Brain microvascular endothelial cell (primary cell): ENCODE results near the gene CCDC181.

Experiments used
- DNase-seq: peaks from one replicate; pipeline ENCODE4 v3.0.0-alpha.2; 2020
- H3K27ac ChIP-seq: fragments of 250-450 bp; sonication (Bioruptor Pico); 2 replicates; pipeline ENCODE4 v1.5.1; 2020; ENCODE audit warnings: mild to moderate bottlenecking, moderate library complexity
- H3K27me3 ChIP-seq: fragments of 250-450 bp; sonication (Bioruptor Pico); replicated peaks from 2 replicates; pipeline ENCODE4 v1.5.1; 2020; ENCODE audit warnings: mild to moderate bottlenecking
- H3K36me3 ChIP-seq: fragments of 250-450 bp; sonication (Bioruptor Pico); replicated peaks from 2 replicates; pipeline ENCODE4 v1.5.1; 2020; ENCODE audit warnings: mild to moderate bottlenecking
- H3K4me3 ChIP-seq: 2 replicates; pipeline ENCODE4 v1.5.1; 2011; ENCODE audit warnings: low read depth, mild to moderate bottlenecking, control low read depth, low read length, moderate library complexity
- in situ Hi-C: cut with HindIII; loops from 2 replicates; pipeline ENCODE4 v1.10.0; 2017; ENCODE audit warnings: low sequenced_read_pairs, low pct_ligation_motif_present
- TF ChIP-seq, protein P1 (sequence below): IDR thresholded peaks from 2 replicates; pipeline ENCODE4 v1.5.1; 2011; ENCODE audit warnings: low read depth, mild to moderate bottlenecking, moderate library complexity, low read length, control low read depth, inconsistent platforms; ENCODE audit errors: missing control alignments

Gene CCDC181

DNA sequence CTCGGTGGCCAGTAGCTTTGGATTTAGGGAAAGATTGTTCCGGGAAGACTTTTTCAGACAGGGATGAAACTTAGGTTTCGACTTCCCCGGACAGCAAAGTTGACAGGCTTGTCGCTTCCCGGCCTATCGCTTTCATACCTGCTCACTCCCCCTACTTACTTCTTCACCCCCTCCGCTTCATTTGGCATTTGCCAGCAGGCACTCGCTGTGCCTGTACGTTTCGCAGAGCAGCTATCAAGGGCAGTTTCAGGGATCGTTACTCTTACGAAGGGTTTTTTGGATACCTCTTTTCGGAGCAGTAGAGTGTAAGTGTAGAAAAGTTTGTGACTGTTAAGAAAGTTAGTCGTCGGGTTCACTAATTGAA is 58.9 kb downstream of the CCDC181 start:
- Histone ChIP-seq H3K27me3 (no peaks in the 10 kb centered on the region), H3K36me3 (peaks cover 17% of the 10 kb centered on the region), H3K27ac (peak overlapping the region; percentile 96), H3K4me3 (peak overlapping the region; percentile 86)
- TF ChIP-seq, protein P1, sequence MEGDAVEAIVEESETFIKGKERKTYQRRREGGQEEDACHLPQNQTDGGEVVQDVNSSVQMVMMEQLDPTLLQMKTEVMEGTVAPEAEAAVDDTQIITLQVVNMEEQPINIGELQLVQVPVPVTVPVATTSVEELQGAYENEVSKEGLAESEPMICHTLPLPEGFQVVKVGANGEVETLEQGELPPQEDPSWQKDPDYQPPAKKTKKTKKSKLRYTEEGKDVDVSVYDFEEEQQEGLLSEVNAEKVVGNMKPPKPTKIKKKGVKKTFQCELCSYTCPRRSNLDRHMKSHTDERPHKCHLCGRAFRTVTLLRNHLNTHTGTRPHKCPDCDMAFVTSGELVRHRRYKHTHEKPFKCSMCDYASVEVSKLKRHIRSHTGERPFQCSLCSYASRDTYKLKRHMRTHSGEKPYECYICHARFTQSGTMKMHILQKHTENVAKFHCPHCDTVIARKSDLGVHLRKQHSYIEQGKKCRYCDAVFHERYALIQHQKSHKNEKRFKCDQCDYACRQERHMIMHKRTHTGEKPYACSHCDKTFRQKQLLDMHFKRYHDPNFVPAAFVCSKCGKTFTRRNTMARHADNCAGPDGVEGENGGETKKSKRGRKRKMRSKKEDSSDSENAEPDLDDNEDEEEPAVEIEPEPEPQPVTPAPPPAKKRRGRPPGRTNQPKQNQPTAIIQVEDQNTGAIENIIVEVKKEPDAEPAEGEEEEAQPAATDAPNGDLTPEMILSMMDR = no peak
- in situ Hi-C loops = no loop called here
- DNase-seq = peak; percentile 4

DNA sequence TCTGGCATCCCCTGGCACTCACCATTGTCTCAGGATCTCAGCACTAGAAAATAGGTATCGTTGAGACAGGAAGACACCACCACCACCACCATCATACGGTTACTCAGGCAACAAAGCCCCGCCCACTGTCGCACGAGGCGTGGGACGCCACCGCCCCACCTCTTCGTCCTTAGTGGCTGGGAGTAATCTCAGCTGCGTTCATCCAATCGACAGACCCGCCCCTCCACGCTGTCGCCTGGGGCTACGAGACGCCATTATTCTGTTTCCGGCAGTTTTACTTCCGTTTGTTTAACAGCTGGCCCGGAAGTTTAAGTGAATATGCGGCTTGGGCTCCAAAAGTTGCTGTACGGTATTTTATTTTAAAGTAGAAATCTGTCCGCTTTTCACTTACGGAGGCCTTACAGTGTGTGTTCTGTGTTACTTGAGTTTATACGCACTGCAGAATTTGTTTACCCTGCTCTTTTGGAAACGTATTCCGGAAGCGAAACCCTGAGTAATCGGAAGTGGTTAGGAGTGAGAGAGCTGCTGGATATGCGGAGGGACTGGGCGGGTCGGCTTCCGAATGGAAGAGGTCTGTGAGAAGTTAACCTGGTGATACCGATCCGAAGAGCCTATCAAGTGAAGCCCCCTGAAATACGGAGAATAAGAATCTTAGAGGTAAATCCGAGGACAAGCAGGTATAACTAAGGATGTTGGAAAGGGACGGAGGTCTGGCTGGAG is 59.4 kb downstream of the CCDC181 start, which contains the start of the genes BLZF1 and NME7:
BLZF1 (plus strand) TSS at position 510 of the 720 bp plus-strand sequence. CDS start 1,328 bp downstream, outside the sequence.
NME7 (minus strand) TSS at position 112 of the 720 bp plus-strand sequence; CDS start at position 25, 87 bp downstream.
- peak; percentile 98 for DNase-seq
- H3K27ac ChIP-seq = peak within 1 kb of the TSS; percentile 96
- in situ Hi-C loops = no loop called here
- peaks cover 13% of the 10 kb centered on the region for H3K36me3 ChIP-seq
- H3K4me3 ChIP-seq = peak within 1 kb of the TSS; percentile 86
- H3K27me3 ChIP-seq = no peaks in the 10 kb centered on the region
- TF ChIP-seq, protein P1 = no peak

DNA sequence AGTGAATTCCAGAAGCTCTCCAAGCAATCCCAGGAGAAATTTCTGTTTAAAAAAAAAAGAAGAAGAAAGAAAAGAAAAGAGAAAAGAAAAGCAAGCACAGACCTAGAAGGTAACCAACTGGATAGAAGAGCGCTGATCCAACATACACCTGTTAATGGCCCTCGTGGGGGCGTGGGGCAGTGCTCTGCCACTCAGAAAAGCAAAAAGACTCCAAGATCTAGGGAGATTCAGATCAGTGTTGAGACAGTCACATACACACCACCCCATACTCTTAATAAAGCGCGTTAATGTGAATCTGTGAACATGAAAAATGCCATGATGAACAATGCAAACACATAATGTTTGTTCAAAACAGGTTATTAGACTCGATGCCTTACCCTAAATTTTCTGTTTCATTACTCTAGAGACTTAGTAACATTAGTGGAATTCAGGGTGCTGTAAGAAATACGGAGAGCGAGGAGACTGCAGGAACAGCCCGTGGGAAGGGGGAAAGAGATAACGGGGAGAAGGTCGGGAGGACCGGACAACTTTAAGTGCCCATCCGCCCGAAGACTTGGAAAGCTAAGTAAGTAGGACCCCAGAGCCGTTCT is 60.1 kb downstream of the CCDC181 start:
- Histone ChIP-seq H3K4me3 (peak overlapping the region; percentile 86), H3K36me3 (peaks cover 9% of the 10 kb centered on the region), H3K27ac (peak overlapping the region; percentile 96), H3K27me3 (no peaks in the 10 kb centered on the region)
- in situ Hi-C loops = no loop called here
- TF ChIP-seq, protein P1 = no peak
- no peak for DNase-seq

DNA sequence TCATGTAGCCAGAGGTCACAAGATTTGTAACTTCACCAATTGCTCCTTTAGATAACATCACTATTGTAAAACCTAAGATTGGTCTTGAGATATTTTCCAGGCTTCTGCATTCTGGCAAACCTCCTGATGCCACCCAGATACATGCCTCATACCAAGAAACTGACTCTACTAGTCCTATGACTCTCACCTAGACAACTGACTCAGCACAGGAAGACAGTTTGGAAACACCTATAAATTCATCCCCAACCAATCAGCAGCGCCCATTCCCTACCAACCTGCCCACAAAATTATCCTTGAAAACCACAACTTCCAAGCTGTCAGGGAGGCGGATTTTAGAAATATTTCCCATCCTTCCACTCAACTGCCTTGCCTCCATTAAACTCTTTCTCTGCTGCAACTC is 62.3 kb downstream of the CCDC181 start:
- Histone ChIP-seq H3K27me3 (no peaks in the 10 kb centered on the region), H3K27ac (no peak overlapping the region), H3K4me3 (no peak overlapping the region), H3K36me3 (peaks cover 3% of the 10 kb centered on the region)
- TF ChIP-seq, protein P1 = no peak
- in situ Hi-C loops = no loop called here
- no peak for DNase-seq

DNA sequence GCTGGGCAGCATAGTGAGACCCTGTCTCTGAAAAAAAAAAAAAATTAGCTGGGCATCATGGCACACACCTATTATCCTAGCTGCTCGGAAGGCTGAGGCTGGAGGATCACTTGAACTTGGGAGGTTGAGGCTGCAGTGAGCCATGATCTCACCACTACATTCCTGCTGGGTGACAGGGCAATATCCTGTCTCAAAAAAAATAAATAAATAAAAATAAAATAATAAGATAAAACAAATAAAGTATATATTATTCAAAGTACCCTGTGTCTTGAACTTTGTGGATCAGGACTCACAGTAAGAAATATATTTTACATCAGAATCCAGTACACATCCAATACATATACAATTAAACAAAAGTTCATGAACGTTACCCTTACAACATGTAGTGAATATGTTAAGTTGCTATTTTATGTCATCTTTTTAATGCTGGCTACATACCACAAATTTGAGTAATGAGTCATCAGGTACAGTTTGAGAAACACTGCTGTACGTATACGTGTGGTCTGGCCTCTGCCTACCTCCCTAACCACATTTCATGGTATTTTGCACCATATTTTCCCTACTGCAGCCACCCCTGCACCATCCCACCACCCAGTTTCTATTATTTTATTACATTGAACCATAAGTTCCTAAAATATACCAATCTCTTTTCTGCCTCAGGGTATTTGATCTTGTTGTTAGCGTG is 64.1 kb downstream of the CCDC181 start:
- in situ Hi-C loops = no loop called here
- no peaks in the 10 kb centered on the region for H3K27me3 ChIP-seq
- DNase-seq = peak; percentile 72
- no peak overlapping the region for H3K4me3 ChIP-seq
- peak overlapping the region; percentile 81 for H3K27ac ChIP-seq
- H3K36me3 ChIP-seq = no peaks in the 10 kb centered on the region
- TF ChIP-seq, protein P1 = no peak
